Ureter (tissue), 1 donor: ENCODE measurements around the gene ITPR2. TPM values are rescaled to one million over a fixed set of nuclear protein-coding genes. Genes with fewer than 3 reads are reported as not detected.
"Not testable (repeated sequence)": the region's sequence is repeated elsewhere in the genome, so short reads cannot be mapped to it uniquely, and the experiment has no call there.

ENCODE experiments used
- DNase-seq: peaks from one replicate; pipeline ENCODE4 v3.0.0-alpha.2; 2020; ENCODE audit warnings: low spot score
- total RNA-seq: library from RNA; stranded (reverse); gene quantifications from one replicate; pipeline ENCODE4 v1.2.4, GENCODE V29; 2023
- donor health status: DM: yes; HTN: yes; CAD: no.

Gene ITPR2
- total RNA-seq, 1 donor from 2014 or later: 35.2 TPM

DNA sequence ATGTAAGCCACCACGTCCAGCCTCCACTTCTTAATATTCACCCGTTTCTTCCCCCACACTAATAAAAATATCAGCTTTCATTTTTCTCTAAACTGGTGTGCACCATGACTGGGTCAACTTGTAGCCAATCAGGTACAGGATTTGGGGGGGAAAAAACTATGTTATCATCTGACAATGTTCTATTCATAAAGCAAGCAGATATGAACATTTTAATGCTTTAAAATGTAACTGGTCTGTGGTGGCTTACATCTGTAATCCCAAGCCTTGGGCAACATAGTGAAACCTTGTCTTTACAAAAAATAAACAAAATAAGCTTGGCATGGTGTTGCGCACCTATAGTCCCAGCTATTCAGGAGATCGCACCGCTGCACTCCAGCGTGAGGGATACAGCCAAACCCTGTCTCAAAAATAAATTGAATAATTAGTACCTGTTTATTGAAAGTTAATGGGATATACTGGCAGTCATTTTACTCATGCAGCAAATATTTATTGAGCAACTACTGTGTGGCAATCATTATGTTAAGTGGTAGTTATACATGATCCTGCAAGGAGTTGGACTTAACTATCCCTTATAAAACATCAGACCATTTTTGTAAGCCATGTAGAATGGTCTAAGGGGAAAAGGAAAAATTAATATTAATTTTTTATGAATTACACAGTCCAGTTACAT is 15.3 kb upstream of the ITPR2 start:
- no peak for DNase-seq

DNA sequence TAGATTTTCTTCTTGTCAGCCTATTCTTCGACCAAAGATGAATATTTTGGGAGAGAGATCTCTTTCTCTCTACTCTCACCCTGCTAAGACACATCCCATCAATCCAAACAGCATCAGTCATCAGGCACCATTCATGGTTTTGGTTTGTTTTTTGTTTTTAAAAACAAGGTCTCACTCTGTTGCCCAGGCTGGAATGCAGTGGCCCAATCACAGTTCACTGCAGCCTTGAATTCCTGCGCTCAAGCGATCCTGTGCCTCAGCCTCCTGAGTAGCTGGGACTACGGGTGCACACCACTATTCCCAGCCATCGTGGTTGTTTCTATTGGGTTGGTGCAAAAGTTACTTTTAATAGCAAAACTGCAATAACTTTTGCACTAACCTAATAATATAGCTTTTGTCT is 14.4 kb upstream of the ITPR2 start:
- DNase-seq: no peak

GRCh38 chr12:26846416-26846815 is 13.4 kb upstream of the ITPR2 start:
- DNase-seq: no peak

DNA sequence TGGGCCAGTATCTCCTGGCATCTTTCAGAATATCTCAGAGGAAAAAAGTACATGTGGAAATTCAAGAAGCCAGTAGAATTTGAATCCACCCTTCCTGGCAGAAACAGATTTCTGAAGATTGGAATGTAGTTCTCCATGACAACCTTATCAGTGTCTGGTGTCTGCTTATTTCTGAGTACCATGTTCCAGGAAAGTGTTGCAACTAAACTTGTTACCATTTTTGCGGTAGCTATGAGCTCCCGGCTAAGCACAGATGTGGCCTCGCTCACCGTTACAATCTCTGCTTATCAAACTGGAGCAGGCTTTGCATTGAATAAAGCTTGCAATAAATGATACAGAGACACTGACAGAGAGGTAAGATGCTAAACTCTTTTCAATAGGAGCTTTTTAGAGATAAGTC is 13.0 kb upstream of the ITPR2 start:
- no peak for DNase-seq

DNA sequence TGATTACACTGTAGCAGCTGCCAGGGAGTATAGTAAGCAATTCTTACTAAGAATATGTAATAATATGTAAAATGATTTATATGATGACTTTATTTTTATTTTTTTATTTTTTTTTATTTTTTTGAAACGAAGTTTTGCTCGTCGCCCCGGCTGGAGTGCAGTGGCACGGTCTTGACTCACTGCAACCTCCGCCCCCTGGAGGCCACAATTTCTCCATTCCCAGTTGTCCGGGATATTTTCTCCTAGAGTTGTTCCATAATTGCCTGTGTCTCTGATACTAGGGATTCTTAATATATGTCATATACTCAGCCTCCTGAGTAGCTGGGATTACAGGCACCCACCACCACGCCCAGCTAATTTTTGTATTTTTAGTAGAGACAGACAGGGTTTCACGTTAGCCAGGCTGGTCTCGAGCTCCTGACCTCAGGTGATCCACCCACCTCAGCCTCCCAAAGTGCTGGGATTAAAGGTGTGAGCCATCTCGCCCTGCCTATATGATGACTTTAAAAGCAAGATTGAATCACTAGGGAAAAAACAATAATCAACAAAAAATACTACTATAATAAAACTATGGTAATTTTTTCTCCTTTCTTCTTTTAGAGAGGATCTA is 12.2 kb upstream of the ITPR2 start:
- no peak for DNase-seq

GRCh38 chr12:26843311-26843710 is 10.3 kb upstream of the ITPR2 start:
- no peak for DNase-seq

DNA sequence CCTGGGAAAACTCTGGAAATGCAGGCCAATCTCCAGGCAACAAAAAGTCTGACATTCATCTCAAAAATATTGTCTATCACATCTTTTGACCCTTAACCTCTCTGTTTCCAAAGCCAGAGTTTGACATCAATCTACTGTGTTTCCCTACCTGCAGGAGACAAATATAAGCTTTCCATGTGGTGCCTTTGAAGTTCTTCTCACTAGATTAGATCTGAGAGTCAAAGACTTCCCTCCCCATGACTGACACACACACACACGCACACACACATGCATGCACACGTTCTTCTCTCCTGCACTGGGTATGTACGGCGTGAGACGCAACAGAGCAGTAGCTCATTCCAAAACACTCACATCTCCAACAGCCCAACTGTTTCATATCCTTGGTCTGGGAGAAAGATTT is 8.1 kb upstream of the ITPR2 start:
- DNase-seq: no peak

GRCh38 chr12:26839512-26839911 is 6.5 kb upstream of the ITPR2 start:
- no peak for DNase-seq

GRCh38 chr12:26838888-26839416 is 6.0 kb upstream of the ITPR2 start:
- no peak for DNase-seq

- no peak for DNase-seq
These were observed 3.2 kb upstream of the ITPR2 start for GRCh38 chr12:26836201-26836600.

- not testable (repeated sequence) for DNase-seq
These were observed 1.6 kb upstream of the ITPR2 start for GRCh38 chr12:26834503-26835060.

DNA sequence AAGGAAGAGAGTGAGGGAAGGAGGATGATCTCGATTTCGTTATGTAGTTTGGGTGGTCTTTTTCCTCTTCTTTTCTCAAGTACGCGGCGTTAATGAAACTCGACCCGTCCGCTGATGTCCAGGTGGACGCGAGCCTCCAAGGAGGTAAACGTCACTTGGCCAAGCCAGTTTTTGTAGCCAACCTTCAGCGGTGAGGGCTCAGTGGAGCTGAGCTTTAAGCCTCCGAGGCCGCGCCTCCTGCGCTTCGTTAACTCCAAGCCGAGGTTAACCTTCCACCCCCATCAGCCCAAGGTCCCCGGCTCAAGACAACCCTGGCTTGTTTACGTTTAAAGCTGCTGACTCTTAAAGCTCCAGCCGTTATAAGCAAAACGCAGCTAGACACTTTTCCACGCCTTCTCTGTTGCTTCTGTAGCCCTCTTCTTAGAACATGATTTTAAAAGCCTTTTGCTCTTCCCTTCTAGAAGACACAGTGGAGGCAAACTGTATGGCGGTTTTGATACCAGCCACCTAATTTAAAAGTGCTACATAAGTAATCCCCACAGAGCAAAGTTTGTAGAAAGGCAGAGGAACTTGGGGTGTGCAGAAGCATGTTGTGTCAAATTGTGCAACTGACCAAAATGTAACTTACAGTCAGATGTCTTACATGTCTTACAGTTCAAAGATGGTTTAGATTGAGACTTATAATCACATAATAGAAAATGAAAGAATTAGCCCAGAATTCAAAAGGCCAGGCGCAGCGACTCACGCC is 923 bp upstream of the ITPR2 start:
- peak; percentile 55 for DNase-seq

DNA sequence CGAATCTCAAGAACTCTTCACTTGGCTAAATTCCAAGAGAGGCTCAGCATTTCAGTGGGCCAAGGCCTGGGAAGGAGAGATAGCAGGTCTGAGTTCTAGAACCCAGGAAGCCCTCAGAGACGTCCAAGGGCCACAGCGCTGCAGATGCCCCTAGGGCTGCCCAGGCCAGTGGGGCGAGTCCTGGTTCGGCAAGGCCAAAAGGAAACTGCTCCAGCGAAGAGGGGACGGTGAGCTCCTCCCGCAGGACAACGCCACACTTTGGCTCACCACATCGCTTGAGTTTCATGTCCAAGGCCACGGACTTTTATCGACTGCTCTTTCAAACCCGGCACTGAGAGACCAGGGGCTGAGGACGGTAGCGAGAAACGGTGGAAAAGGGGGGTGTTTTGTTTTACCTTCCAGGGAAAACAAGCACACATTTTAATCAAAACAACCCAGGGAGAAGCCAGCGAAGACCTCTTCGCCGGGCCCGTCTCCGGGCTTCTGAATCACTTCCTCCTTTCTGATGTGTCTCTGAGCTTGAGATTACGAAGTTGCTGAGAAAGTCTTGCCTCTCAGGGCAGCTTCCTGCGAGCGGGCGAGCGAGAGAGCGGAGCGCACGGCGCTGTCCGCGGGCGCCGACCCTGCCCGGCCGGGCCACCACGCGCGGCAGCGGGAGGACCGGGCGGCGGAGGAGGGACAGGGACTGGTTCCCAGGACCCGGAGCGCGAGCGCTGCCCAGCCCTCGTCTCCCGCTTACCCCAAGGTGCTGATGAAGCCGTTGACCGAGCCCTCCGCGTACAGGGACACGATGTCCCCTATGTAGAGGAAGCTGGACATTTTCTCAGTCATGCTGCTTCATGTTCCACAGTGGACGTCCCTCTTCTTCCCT is 808 bp downstream of the ITPR2 start:
- DNase-seq: peak; percentile 66

- DNase-seq: no peak
These were observed 2.0 kb downstream of the ITPR2 start for GRCh38 chr12:26830783-26831551.

GRCh38 chr12:26830363-26830762 is 2.6 kb downstream of the ITPR2 start:
- no peak for DNase-seq

DNA sequence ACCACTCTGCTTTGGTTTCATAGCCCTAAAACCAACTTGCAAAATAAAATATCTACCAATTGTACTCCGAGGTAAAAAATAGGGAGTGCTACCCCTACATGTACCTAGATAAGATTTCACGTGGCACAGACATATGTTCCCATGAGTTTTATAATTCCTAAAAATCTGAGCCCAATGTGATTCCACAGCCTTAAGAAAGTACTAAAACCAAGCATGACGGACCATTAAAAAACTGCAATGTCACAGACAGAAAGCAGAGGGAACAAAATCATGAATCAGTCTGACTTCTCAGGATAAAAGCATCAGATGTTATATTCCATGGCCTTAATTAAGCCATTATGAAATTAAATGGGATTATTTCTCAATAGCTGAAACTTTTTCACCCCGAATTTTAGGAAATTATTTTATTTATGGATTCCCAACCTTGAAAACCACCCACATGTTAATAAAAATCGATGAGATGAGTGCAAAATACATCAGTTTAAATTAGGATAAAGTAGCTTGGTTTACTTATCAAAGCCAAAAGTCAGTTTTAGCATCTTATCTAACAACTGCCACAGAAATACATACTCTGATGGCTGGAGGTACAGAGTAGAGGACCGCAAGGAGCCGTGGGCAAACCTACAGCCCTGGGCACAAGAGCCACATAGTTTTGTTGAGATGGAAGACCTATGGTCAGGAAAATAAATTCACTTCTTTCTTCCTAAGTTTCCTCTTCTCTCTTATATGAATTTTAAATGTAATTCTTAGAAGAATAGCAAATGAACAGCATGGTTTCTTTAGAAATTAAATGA is 4.5 kb downstream of the ITPR2 start:
- no peak for DNase-seq

DNA sequence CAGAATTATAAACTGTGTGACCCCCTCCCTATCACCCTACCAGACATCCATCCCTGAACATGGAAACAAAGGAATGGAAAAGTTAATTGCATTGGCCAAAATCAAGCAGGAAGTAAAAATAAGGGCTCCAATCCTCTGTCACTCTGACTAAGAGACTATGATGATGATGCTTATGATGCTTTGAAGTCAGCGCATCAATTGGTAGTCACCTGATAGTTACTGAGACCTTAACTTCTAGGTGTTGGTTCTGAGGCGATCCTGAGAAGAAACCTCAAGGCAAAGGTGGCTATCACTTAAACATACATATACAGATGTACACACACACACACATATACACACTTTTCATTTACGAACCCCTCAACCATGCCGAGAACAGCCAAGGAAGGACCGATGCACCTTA is 6.6 kb downstream of the ITPR2 start:
- no peak for DNase-seq

- no peak for DNase-seq
These were observed 7.5 kb downstream of the ITPR2 start for GRCh38 chr12:26825459-26826016.

GRCh38 chr12:26823390-26823789 is 9.6 kb downstream of the ITPR2 start:
- DNase-seq: no peak

DNA sequence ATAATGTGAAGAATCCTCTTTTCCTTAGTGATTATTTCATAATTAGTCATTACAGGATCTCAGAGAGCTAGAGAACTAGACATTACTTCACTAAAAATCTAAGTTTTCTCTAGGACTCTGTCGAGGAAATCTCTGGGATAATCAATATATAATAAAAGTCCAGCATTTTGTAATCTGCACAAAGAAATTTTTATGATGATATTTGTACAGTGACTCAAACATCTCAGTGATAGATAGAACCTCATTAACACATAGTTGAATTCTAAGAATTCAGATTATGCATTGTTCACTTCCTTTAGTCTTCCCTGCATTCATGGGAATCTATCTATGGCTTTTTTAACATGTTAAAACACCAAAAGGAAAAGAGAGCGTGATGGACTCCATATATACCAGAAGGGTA is 11.0 kb downstream of the ITPR2 start:
- DNase-seq: no peak
